IMR-90 (cell line): Measurements from ENCODE around the gene FAS. TPM values are rescaled to one million over a fixed set of nuclear protein-coding genes. Genes with fewer than 3 reads are reported as not detected.

Experiments used
- ATAC-seq: fragments of 200-7000 bp; cut with Tn5 transposase; 2 replicates; pipeline ENCODE4 v1.9.1; 2020; ENCODE audit warnings: low read depth, mild to moderate bottlenecking, moderate library complexity
- BruUV-seq: library from RNA; stranded (reverse); fragments of 400-500 nt; replicated peaks from 2 replicates; lab custom pipeline; 2021; lab: Mats Ljungman, UMichigan
- CTCF ChIA-PET: fragments of 300-600 bp; formaldehyde crosslinking; extraction: SDS; loops from one replicate; lab custom pipeline; 2021; ENCODE audit warnings: antibody characterized with exemption; lab: Yijun Ruan, JAX
- POLR2A ChIA-PET: fragments of 300-600 bp; sonication (Branson Sonifier 250); formaldehyde crosslinking; loops from one replicate; lab custom pipeline; 2022; ENCODE audit warnings: antibody characterized with exemption; ENCODE audit not compliant: unreplicated experiment; lab: Charles Lee
- DNase-seq: peaks from one replicate; pipeline ENCODE4 v3.0.0; 2013
- H2AFZ ChIP-seq: replicated peaks from 2 replicates; pipeline ENCODE3; 2013; ENCODE audit warnings: low read length, mild to moderate bottlenecking; ENCODE audit not compliant: poor library complexity
- H2AK5ac ChIP-seq: 2 replicates; pipeline ENCODE4 v1.6.1; 2013; ENCODE audit warnings: low read depth, low read length, inconsistent platforms
- H2AK9ac ChIP-seq: replicated peaks from 2 replicates; pipeline ENCODE3; 2013; ENCODE audit warnings: mild to moderate bottlenecking, low read depth, low read length, moderate library complexity; ENCODE audit not compliant: poor library complexity
- H2BK120ac ChIP-seq: 2 replicates; pipeline ENCODE4 v1.6.1; 2013; ENCODE audit warnings: low read depth, low read length, inconsistent platforms
- H2BK15ac ChIP-seq: 3 replicates; pipeline ENCODE4 v1.6.1; 2013; ENCODE audit warnings: low read depth, low read length, inconsistent platforms
- H2BK20ac ChIP-seq: 2 replicates; pipeline ENCODE4 v1.6.1; 2013; ENCODE audit warnings: low read depth, mild to moderate bottlenecking, inconsistent platforms, low read length, moderate library complexity
- H2BK5ac ChIP-seq: 2 replicates; pipeline ENCODE4 v1.6.1; 2013; ENCODE audit warnings: mild to moderate bottlenecking, low read depth, low read length, inconsistent platforms; ENCODE audit not compliant: poor library complexity, severe bottlenecking
- H3K14ac ChIP-seq: replicated peaks from 2 replicates; pipeline ENCODE4 v1.6.1; 2013; ENCODE audit warnings: low read depth, low read length, inconsistent platforms
- H3K18ac ChIP-seq: 2 replicates; pipeline ENCODE4 v1.6.1; 2013; ENCODE audit warnings: low read depth, low read length, control low read depth
- H3K23ac ChIP-seq: 2 replicates; pipeline ENCODE4 v1.6.1; 2013; ENCODE audit warnings: low read depth, low read length, inconsistent platforms
- H3K27ac ChIP-seq: 2 replicates; pipeline ENCODE4 v1.5.1; 2013; ENCODE audit warnings: mild to moderate bottlenecking, control low read depth, low read length; ENCODE audit not compliant: insufficient read depth
- H3K27me3 ChIP-seq: 2 replicates; pipeline ENCODE4 v1.6.1; 2013; ENCODE audit warnings: low read length; ENCODE audit not compliant: control insufficient read depth, insufficient read depth
- H3K36me3 ChIP-seq: 2 replicates; pipeline ENCODE4 v1.6.1; 2013; ENCODE audit warnings: low read length, mixed read lengths; ENCODE audit not compliant: control insufficient read depth, insufficient read depth
- H3K4ac ChIP-seq: 2 replicates; pipeline ENCODE4 v1.6.1; 2013; ENCODE audit warnings: low read depth, low read length, inconsistent platforms
- H3K4me1 ChIP-seq: 2 replicates; pipeline ENCODE4 v1.6.1; 2013; ENCODE audit warnings: low read length, mixed read lengths; ENCODE audit not compliant: control insufficient read depth, insufficient read depth
- H3K4me2 ChIP-seq: 2 replicates; pipeline ENCODE4 v1.6.1; 2013; ENCODE audit warnings: low read depth, mild to moderate bottlenecking, control low read depth, low read length, moderate library complexity
- H3K4me3 ChIP-seq: 2 replicates; pipeline ENCODE4 v1.5.1; 2013; ENCODE audit warnings: low read depth, mild to moderate bottlenecking, control low read depth, low read length, moderate library complexity; ENCODE audit not compliant: insufficient read depth
- H3K56ac ChIP-seq: 2 replicates; pipeline ENCODE4 v1.6.1; 2013; ENCODE audit warnings: low read length, inconsistent platforms; ENCODE audit not compliant: insufficient read depth; ENCODE audit errors: extremely low read depth
- H3K79me1 ChIP-seq, 2 experiments: 2 replicates each; pipeline ENCODE4 v1.6.1; 2013; ENCODE audit warnings: low read length in 2 of 2, inconsistent platforms in 1 of 2, low read depth in 1 of 2
- H3K9ac ChIP-seq: 2 replicates; pipeline ENCODE4 v1.6.1; 2013; ENCODE audit warnings: low read depth, low read length, control low read depth
- H3K9me1 ChIP-seq: 2 replicates; pipeline ENCODE4 v1.6.1; 2013; ENCODE audit warnings: low read length, inconsistent platforms; ENCODE audit not compliant: insufficient read depth
- H3K9me3 ChIP-seq: 2 replicates; pipeline ENCODE4 v1.6.1; 2013; ENCODE audit warnings: low read length; ENCODE audit not compliant: control insufficient read depth, insufficient read depth
- H4K20me1 ChIP-seq: 2 replicates; pipeline ENCODE4 v1.6.1; 2013; ENCODE audit warnings: low read length, inconsistent platforms; ENCODE audit not compliant: insufficient read depth
- H4K5ac ChIP-seq: 2 replicates; pipeline ENCODE4 v1.6.1; 2013; ENCODE audit warnings: mild to moderate bottlenecking, low read depth, low read length, control low read depth
- H4K8ac ChIP-seq, 2 experiments: 2 replicates each; pipeline ENCODE4 v1.6.1; 2013; ENCODE audit warnings: low read depth in 2 of 2, low read length in 2 of 2, control low read depth in 1 of 2, inconsistent platforms in 1 of 2
- H4K91ac ChIP-seq: 2 replicates; pipeline ENCODE4 v1.6.1; 2013; ENCODE audit warnings: low read depth, low read length, inconsistent platforms; ENCODE audit not compliant: insufficient read depth
- CEBPB ChIP-seq: IDR thresholded peaks from 2 replicates; pipeline ENCODE4 v1.6.1; 2012; ENCODE audit warnings: low read depth, low read length, improper control_type of control experiment
- CHD1 ChIP-seq: IDR thresholded peaks from 2 replicates; pipeline ENCODE4 v1.6.1; 2012; ENCODE audit warnings: low read depth, low read length, improper control_type of control experiment
- ELK1 ChIP-seq: fragments of 150-350 bp; IDR thresholded peaks from 2 replicates; pipeline ENCODE4 v1.6.1; 2016; ENCODE audit warnings: low read depth, mild to moderate bottlenecking, low read length, moderate library complexity, borderline replicate concordance
- FOS ChIP-seq: fragments of 150-350 bp; IDR thresholded peaks from 2 replicates; pipeline ENCODE4 v1.6.1; 2016; ENCODE audit warnings: low read depth, low read length
- MAFK ChIP-seq: IDR thresholded peaks from 2 replicates; pipeline ENCODE4 v1.6.1; 2012; ENCODE audit warnings: low read depth, low read length, improper control_type of control experiment
- MAZ ChIP-seq: IDR thresholded peaks from 2 replicates; pipeline ENCODE4 v1.6.1; 2012; ENCODE audit warnings: low read depth, mild to moderate bottlenecking, low read length, improper control_type of control experiment, moderate library complexity, borderline replicate concordance
- MXI1 ChIP-seq: IDR thresholded peaks from 2 replicates; pipeline ENCODE4 v1.6.1; 2012; ENCODE audit warnings: low read depth, mild to moderate bottlenecking, low read length, moderate library complexity, borderline replicate concordance
- NFE2L2 ChIP-seq: fragments of 150-350 bp; IDR thresholded peaks from 2 replicates; pipeline ENCODE4 v1.6.1; 2016; ENCODE audit warnings: low read depth, mild to moderate bottlenecking, low read length
- POLR2A ChIP-seq: IDR thresholded peaks from 2 replicates; pipeline ENCODE4 v1.6.1; 2012; ENCODE audit warnings: mild to moderate bottlenecking, low read depth, low read length
- RCOR1 ChIP-seq: IDR thresholded peaks from 2 replicates; pipeline ENCODE4 v1.6.1; 2012; ENCODE audit warnings: mild to moderate bottlenecking, low read length, improper control_type of control experiment; ENCODE audit not compliant: insufficient replicate concordance
- RFX5 ChIP-seq: IDR thresholded peaks from 2 replicates; pipeline ENCODE4 v1.8.0; 2012; ENCODE audit warnings: low read depth, mild to moderate bottlenecking, low read length, moderate library complexity
- SMC3 ChIP-seq: fragments of 150-350 bp; IDR thresholded peaks from 2 replicates; pipeline ENCODE4 v1.6.1; 2016; ENCODE audit warnings: low read depth, mild to moderate bottlenecking, antibody characterized with exemption, low read length, moderate library complexity
- whole genome bisulfite sequencing, 2 experiments: methylation state at CpG; one replicate each; pipeline versions ENCODE4 v1.1.5 to v1.1.7; 2013; ENCODE audit warnings: missing lambda C conversion rate in 2 of 2; ENCODE audit not compliant: insufficient read length in 1 of 2; ENCODE audit errors: extremely low coverage in 2 of 2; 5-methylcytosine and 5-hydroxymethylcytosine counted together
- dilution Hi-C: fragments of 300-500 bp; cut with HindIII; formaldehyde crosslinking; loops from one replicate; pipeline ENCODE4 v1.14.3; 2018; ENCODE audit warnings: low sequenced_read_pairs; ENCODE audit not compliant: unreplicated experiment
- in situ Hi-C: fragments of 300-500 bp; cut with MboI; formaldehyde crosslinking; loops from 3 replicates; pipeline ENCODE4 v1.14.3; 2019; ENCODE audit warnings: low sequenced_read_pairs, inconsistent platforms, mixed read lengths
- intact Hi-C: fragments of 100-400 bp; cut with micrococcal nuclease; formaldehyde crosslinking; loops from 2 replicates; pipeline ENCODE4 v1.10.0; 2022
- polyA plus RNA-seq, 3 experiments: library from polyadenylated mRNA; depleted of rRNA; stranded (reverse); fragments of >200 nt; gene quantifications; 2 replicates each; pipeline ENCODE4 v1.2.3, GENCODE V29; 2012; ENCODE audit warnings: low replicate concordance in 1 of 3
- total RNA-seq: library from RNA; depleted of rRNA; stranded (reverse); fragments of >200 nt; gene quantifications from 2 replicates; pipeline ENCODE4 v1.2.3, GENCODE V29; 2012

The FAS gene
- total and polyA plus RNA-seq, 2 of the 4 experiments (the other 2 are of a cell fraction) = 34.3 to 53.8 TPM

- TF ChIP-seq NFE2L2 (no peak), MAZ (no peak)
Measured at GRCh38 chr10:88974446-88975376, 15.9 kb upstream of the FAS start (continued).

GRCh38 chr10:88975377-88975720, 15.2 kb upstream of the FAS start:
- peak overlapping the region; percentile 79; the same call in 1 of the 2 replicates for H3K23ac ChIP-seq
- TF ChIP-seq POLR2A (no peak), NFE2L2 (no peak), CHD1 (no peak), MXI1 (no peak), ELK1 (no peak), SMC3 (no peak), RCOR1 (no peak), CEBPB (no peak), RFX5 (no peak), MAFK (no peak), FOS (no peak), MAZ (no peak)

More at GRCh38 chr10:88975377-88975720, 15.2 kb upstream of the FAS start:
- peak overlapping the region; percentile 53; the same call in 1 of the 2 replicates for H3K4me3 ChIP-seq
- in situ Hi-C loops (no loop called here), intact Hi-C loops (no loop called here), dilution Hi-C loops (no loop called here)
- no peaks in the 10 kb centered on the region for H3K36me3 ChIP-seq
- H4K20me1 ChIP-seq = 0 out of 2 replicates have a peak, but pooled peaks cover 3% of the 10 kb centered on the region
- peak overlapping the region; percentile 81; the same call in 1 of the 2 replicates for H4K5ac ChIP-seq
- peak overlapping the region; percentile 99 for H3K4me2 ChIP-seq
- peak overlapping the region; percentile 59 for H2BK5ac ChIP-seq
- no peak overlapping the region for H4K91ac ChIP-seq
- no TSS peak for BruUV-seq
- H3K79me1 ChIP-seq = peaks cover 20 to 44% of the 10 kb centered on the region in 2 experiments
- peak overlapping the region; percentile 56; the same call in 1 of the 2 replicates for H3K18ac ChIP-seq
- peak overlapping the region; percentile 14; the same call in 1 of the 2 replicates for H3K9ac ChIP-seq
- peak overlapping the region; percentile 66; the same call in 1 of the 2 replicates for H3K56ac ChIP-seq
- no peaks in the 10 kb centered on the region for H3K9me3 ChIP-seq
- ChIA-PET POLR2A (no interaction called here), CTCF (interaction anchor here (1.2 kb wide), 1 partner anchor 15 kb away, joined by 3 read pairs; the partner anchor contains the start of gene FAS)
- ATAC-seq (no peak), DNase-seq (no peak)
- H2AK5ac ChIP-seq = no peak overlapping the region
- H2BK120ac ChIP-seq = peak overlapping the region; percentile 62
- H2AFZ ChIP-seq = no peak overlapping the region
- no peaks in the 10 kb centered on the region for H3K27me3 ChIP-seq
- H2BK15ac ChIP-seq = peak overlapping the region; percentile 25; the same call in 1 of the 3 replicates
- H3K9me1 ChIP-seq = peaks cover 9% of the 10 kb centered on the region; the same call in 1 of the 2 replicates
- H3K4ac ChIP-seq = peak overlapping the region; percentile 46; the same call in 1 of the 2 replicates
- peak overlapping the region; percentile 47; the same call in 1 of the 2 replicates for H3K14ac ChIP-seq
- 94% methylated on average over 2 of the region's 3 CpGs; no CpG with 5 or more reads in 1 of the 2 experiments for WGBS, 2 experiments
- peak overlapping the region; percentile 45 for H2BK20ac ChIP-seq
- peaks cover 6% of the 10 kb centered on the region for H3K4me1 ChIP-seq
- peak overlapping the region; percentile 69; the same call in 1 of the 2 replicates for H3K27ac ChIP-seq
- H4K8ac ChIP-seq = peak overlapping the region; percentile 4 to 31; a peak in 2 of 4 replicates
- H2AK9ac ChIP-seq = no peak overlapping the region
